ENCODE measurements around the gene DAAM2.

- TF ChIP-seq CTCF (IDR thresholded peaks at IDR 0.05) (no peak), POLR2A (IDR thresholded peaks at IDR 0.05) (no peak)
Observed at GRCh38 chr6:39896701-39897100, 104.5 kb downstream of the DAAM2 start.

All from right lobe of liver (tissue), 4 donors.